H1 (cell line): ENCODE data around the gene SPAAR.

Experiments used
- ATF3 ChIP-seq: IDR thresholded peaks from 2 replicates; pipeline ENCODE4 v1.6.1; 2011; ENCODE audit warnings: low read depth, mild to moderate bottlenecking, low read length; ENCODE audit not compliant: insufficient read depth
- BACH1 ChIP-seq: IDR thresholded peaks from 2 replicates; pipeline ENCODE4 v1.6.1; 2012; ENCODE audit warnings: low read length, improper control_type of control experiment
- CEBPB ChIP-seq: IDR thresholded peaks from 2 replicates; pipeline ENCODE4 v1.6.1; 2012; ENCODE audit warnings: low read depth, low read length
- CTCF ChIP-seq, 3 experiments: IDR thresholded peaks; 1 replicate in 2 of 3; 2 replicates in 1 of 3; pipeline versions ENCODE4 v1.5.1 to v1.6.1; 2011; ENCODE audit warnings: low read length in 3 of 3, mild to moderate bottlenecking in 3 of 3, inconsistent platforms in 2 of 3, low read depth in 1 of 3, moderate library complexity in 1 of 3; ENCODE audit not compliant: insufficient read depth in 1 of 3; ENCODE audit errors: control extremely low read depth in 1 of 3
- EP300 ChIP-seq, 2 experiments: IDR thresholded peaks; 1 replicate in 1 of 2; 2 replicates in 1 of 2; pipeline ENCODE4 v1.6.1; 2011 to 2012; ENCODE audit warnings: low read depth in 2 of 2, low read length in 2 of 2, mild to moderate bottlenecking in 2 of 2, borderline replicate concordance in 1 of 2, inconsistent platforms in 1 of 2, moderate library complexity in 1 of 2
- EZH2 ChIP-seq: fragments of 200-600 bp; sonication (generic); IDR thresholded peaks from 2 replicates; pipeline ENCODE4 v1.7.1; 2012; ENCODE audit warnings: low read depth, mild to moderate bottlenecking, moderate library complexity, low read length, inconsistent platforms; ENCODE audit not compliant: severe bottlenecking
- KDM4A ChIP-seq: IDR thresholded peaks from one replicate; pipeline ENCODE4 v1.7.1; 2012; ENCODE audit warnings: low read depth, mild to moderate bottlenecking, moderate library complexity, low read length, inconsistent platforms; ENCODE audit not compliant: severe bottlenecking
- POLR2A ChIP-seq, 2 experiments: IDR thresholded peaks; 1 replicate in 1 of 2; 2 replicates in 1 of 2; pipeline ENCODE4 v1.6.1; 2011; ENCODE audit warnings: low read depth in 2 of 2, low read length in 2 of 2, mild to moderate bottlenecking in 2 of 2; ENCODE audit errors: control extremely low read depth in 1 of 2
- RAD21 ChIP-seq, 2 experiments: IDR thresholded peaks in 1 of 2; conservative IDR thresholded peaks in 1 of 2; 2 replicates each; pipeline ENCODE4 v1.6.1; 2011; ENCODE audit warnings: low read depth in 2 of 2, low read length in 2 of 2, improper control_type of control experiment in 1 of 2, inconsistent platforms in 1 of 2, mild to moderate bottlenecking in 1 of 2, moderate library complexity in 1 of 2
- SIN3A ChIP-seq, 2 experiments: IDR thresholded peaks in 1 of 2; conservative IDR thresholded peaks in 1 of 2; 2 replicates each; pipeline ENCODE4 v1.6.1; 2011 to 2012; ENCODE audit warnings: low read length in 2 of 2, improper control_type of control experiment in 1 of 2, low read depth in 1 of 2, mild to moderate bottlenecking in 1 of 2
- YY1 ChIP-seq: IDR thresholded peaks from 2 replicates; pipeline ENCODE4 v1.6.1; 2011; ENCODE audit warnings: low read depth, mild to moderate bottlenecking, low read length

GRCh38 chr9:35930521-35930920, 21.2 kb downstream of the SPAAR start:
- no peak for TF ChIP-seq EZH2
- TF ChIP-seq EP300 (IDR thresholded peaks at IDR 0.05; ENCODE audit: borderline replicate concordance in 1 of 2, low read depth in 2 of 2, low read length in 2 of 2), result no peak
- no peak for TF ChIP-seq CTCF (IDR thresholded peaks at IDR 0.05; ENCODE audit: control extremely low read depth in 1 of 3, insufficient read depth in 1 of 3, low read depth in 1 of 3, low read length in 3 of 3)
- TF ChIP-seq SIN3A (conservative IDR thresholded peaks at IDR 0.05 in 1 of 2, IDR thresholded peaks at IDR 0.05 in 1 of 2; ENCODE audit: low read depth in 1 of 2, low read length in 2 of 2), result no peak
- no peak for TF ChIP-seq YY1
- peak; percentile 6; the same call in 1 of the 2 replicates for TF ChIP-seq CEBPB
- no peak for TF ChIP-seq RAD21 (IDR thresholded peaks at IDR 0.05 in 1 of 2, conservative IDR thresholded peaks at IDR 0.05 in 1 of 2; ENCODE audit: low read depth in 2 of 2, low read length in 2 of 2)
- TF ChIP-seq POLR2A (IDR thresholded peaks at IDR 0.05; ENCODE audit: control extremely low read depth in 1 of 2, low read depth in 2 of 2, low read length in 2 of 2), result no peak
- no peak for TF ChIP-seq BACH1
- TF ChIP-seq KDM4A, result no peak
- TF ChIP-seq ATF3, result no peak
